ENCODE measurements around the gene NCAPG2. TPM values are rescaled to one million over a fixed set of nuclear protein-coding genes. Genes with fewer than 3 reads are reported as not detected.
A peak's percentile ranks its signal among the peaks of the same experiment; 100 is the strongest.

NCAPG2 gene
- total RNA-seq, 6 experiments from 2014 or later: 2.7 to 4.8 (median 4.2) TPM

DNA sequence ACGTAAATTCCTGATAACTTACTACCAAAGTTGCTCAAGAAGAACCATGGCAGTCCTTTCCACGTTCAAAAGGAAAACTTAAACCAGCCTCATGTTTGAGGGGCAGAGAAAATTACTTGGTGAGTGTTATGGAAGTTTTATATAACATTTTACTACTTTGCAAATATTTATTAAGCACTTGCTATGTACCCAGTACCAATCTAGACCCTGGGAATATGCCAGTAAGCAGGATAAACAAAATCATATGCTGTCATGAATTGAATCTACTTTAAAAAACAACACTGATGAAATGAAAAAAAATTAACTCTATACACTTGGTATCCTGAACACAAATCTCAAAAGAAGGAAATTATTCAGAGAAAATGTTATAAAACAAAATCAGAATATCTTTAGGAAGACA is 46.1 kb downstream of the NCAPG2 start:
- no peak for TF ChIP-seq POLR2A (IDR thresholded peaks at IDR 0.05)
- TF ChIP-seq, protein P1, sequence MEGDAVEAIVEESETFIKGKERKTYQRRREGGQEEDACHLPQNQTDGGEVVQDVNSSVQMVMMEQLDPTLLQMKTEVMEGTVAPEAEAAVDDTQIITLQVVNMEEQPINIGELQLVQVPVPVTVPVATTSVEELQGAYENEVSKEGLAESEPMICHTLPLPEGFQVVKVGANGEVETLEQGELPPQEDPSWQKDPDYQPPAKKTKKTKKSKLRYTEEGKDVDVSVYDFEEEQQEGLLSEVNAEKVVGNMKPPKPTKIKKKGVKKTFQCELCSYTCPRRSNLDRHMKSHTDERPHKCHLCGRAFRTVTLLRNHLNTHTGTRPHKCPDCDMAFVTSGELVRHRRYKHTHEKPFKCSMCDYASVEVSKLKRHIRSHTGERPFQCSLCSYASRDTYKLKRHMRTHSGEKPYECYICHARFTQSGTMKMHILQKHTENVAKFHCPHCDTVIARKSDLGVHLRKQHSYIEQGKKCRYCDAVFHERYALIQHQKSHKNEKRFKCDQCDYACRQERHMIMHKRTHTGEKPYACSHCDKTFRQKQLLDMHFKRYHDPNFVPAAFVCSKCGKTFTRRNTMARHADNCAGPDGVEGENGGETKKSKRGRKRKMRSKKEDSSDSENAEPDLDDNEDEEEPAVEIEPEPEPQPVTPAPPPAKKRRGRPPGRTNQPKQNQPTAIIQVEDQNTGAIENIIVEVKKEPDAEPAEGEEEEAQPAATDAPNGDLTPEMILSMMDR (IDR thresholded peaks at IDR 0.05): no peak
- Histone ChIP-seq H3K27me3 (no peaks in the 10 kb centered on the region), H3K27ac (no peak overlapping the region), H3K36me3 (no peaks in the 10 kb centered on the region), H3K4me1 (no peaks in the 10 kb centered on the region), H3K4me3 (no peak overlapping the region), H3K9me3 (no peaks in the 10 kb centered on the region)
- no peak for DNase-seq
- intact Hi-C loops (cut with DNase I): no loop called here
- no peak for ATAC-seq
- 88% methylated on average over 2 of the region's 2 CpGs for WGBS (ENCODE audit: insufficient coverage, low coverage, low lambda C conversion rate, missing lambda C conversion rate)

DNA sequence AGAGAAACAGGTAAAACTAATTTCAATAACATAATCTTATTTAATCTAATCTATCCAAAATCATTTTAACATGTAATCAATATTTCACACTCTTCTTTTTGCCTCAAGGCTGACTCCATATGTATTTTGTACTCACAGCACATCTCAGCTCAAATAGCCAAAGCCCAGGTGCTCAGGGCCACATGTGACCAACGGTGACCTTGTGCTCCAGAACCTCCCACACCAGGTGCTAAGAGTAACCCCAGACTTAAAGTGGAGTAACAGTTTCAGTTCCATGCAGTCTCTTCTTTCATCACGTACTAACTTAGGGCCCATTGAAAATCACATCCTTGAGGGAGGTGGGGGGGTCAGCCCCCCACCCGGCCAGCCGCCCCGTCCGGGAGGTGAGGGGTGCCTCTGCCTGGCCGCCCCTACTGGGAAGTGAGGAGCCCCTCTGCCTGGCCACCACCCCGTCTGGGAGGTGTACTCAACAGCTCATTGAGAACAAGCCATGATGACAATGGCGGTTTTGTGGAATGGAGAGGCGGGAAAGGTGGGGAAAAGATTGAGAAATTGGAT is 47.3 kb downstream of the NCAPG2 start:
- H3K27ac ChIP-seq: no peak overlapping the region
- no peak for TF ChIP-seq POLR2A (IDR thresholded peaks at IDR 0.05)
- TF ChIP-seq, protein P1 (IDR thresholded peaks at IDR 0.05): no peak
- H3K4me3 ChIP-seq: no peak overlapping the region
- intact Hi-C loops (cut with DNase I): no loop called here
- DNase-seq: no peak
- H3K27me3 ChIP-seq: no peaks in the 10 kb centered on the region
- no peak for ATAC-seq
- H3K4me1 ChIP-seq: no peaks in the 10 kb centered on the region
- no peaks in the 10 kb centered on the region for H3K9me3 ChIP-seq
- 94% methylated on average over 6 of the region's 10 CpGs for WGBS (ENCODE audit: insufficient coverage, low coverage, low lambda C conversion rate, missing lambda C conversion rate)
- H3K36me3 ChIP-seq: no peaks in the 10 kb centered on the region

DNA sequence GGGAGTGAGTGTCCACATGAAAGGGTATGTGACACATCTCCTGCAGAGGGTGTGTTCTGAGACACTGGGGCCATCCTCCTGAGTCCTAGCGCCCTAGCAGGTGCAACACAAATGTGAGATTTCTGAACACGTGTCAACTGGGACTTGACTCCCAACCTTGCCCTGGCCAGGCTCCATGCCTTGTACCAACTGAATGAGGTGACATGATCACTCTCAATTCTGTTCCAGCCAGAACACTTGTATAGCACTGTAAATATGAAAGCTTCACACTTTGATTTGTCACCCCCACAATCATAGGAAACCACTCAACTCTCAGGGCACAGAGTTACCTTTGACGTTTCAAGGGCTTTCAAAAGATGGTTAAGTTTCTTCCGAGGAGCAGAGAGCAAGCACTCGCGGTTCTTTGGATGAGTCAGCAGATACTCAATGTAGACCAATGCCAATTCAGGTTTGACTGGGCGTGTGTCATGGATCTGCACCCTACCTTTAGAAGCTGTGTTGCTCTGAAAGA is 48.6 kb downstream of the NCAPG2 start:
- H3K36me3 ChIP-seq: no peaks in the 10 kb centered on the region
- H3K4me1 ChIP-seq: no peaks in the 10 kb centered on the region
- no peak for ATAC-seq
- no peaks in the 10 kb centered on the region for H3K27me3 ChIP-seq
- intact Hi-C loops (cut with DNase I): no loop called here
- no peak overlapping the region for H3K27ac ChIP-seq
- H3K4me3 ChIP-seq: no peak overlapping the region
- H3K9me3 ChIP-seq: no peaks in the 10 kb centered on the region
- DNase-seq: no peak
- TF ChIP-seq, protein P1 (IDR thresholded peaks at IDR 0.05): no peak
- no peak for TF ChIP-seq POLR2A (IDR thresholded peaks at IDR 0.05)
- WGBS (ENCODE audit: insufficient coverage, low coverage, low lambda C conversion rate, missing lambda C conversion rate): 70% methylated on average over 3 of the region's 7 CpGs

DNA sequence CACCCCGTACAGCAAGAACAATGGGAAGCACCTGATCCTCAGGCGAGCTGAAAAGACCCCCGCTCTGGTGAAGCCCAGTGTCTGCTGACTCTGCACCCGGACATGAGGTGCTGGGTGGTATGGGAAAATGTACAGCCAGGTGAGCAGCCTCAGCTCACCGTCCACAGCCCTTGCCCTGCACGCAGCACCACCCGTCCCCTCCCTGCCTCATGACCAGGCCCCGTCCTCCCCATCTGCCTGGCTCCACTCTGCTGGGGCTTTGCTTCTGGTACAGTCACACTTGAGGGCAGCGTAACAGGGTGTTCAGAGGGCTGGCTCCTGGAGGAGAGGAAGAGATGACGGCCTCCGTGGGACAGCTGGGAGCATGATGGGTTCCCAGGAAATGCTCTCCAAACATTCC is 49.1 kb downstream of the NCAPG2 start:
- no peak for TF ChIP-seq POLR2A (IDR thresholded peaks at IDR 0.05)
- TF ChIP-seq, protein P1 (IDR thresholded peaks at IDR 0.05): no peak
- Histone ChIP-seq H3K36me3 (no peaks in the 10 kb centered on the region), H3K9me3 (no peaks in the 10 kb centered on the region), H3K27me3 (no peaks in the 10 kb centered on the region), H3K4me3 (no peak overlapping the region), H3K4me1 (no peaks in the 10 kb centered on the region), H3K27ac (no peak overlapping the region)
- intact Hi-C loops (cut with DNase I): no loop called here
- WGBS (ENCODE audit: insufficient coverage, low coverage, low lambda C conversion rate, missing lambda C conversion rate): 93% methylated on average over 3 of the region's 11 CpGs
- DNase-seq (no peak), ATAC-seq (peak in 1 of 4 donors; percentile 49)
